ENCODE data around the gene TELO2.

Gene TELO2

DNA sequence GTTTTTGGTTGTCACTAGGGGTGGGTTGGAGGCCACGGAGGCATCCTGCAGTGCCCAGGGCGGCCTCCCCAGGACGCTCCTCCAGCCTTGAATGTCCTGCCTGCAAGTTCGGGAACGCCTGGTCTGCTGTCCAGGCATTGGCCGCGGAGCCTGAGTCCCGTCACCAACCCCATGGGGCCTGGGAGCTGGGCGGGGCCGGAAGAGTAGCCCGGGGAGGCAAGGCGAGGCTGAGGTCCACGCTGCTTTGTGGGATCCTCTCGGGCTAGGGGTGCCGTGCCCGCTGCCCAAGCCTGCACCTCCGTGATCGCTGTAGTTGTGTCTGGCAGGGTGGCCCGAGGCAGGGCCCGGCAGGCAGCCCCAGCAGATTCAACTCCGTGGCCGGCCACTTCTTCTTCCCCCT is 12.8 kb downstream of the TELO2 start:
- ATAC-seq = no peak
- TF ChIP-seq TCF4 (CRISPR knock-in tag; IDR thresholded peaks at IDR 0.05; ENCODE audit: borderline replicate concordance) (no peak), RARB (CRISPR knock-in tag; IDR thresholded peaks at IDR 0.05) (no peak), ZC3H10 (CRISPR knock-in tag; IDR thresholded peaks at IDR 0.05) (no peak), BACH2 (CRISPR knock-in tag; IDR thresholded peaks at IDR 0.05; ENCODE audit: borderline replicate concordance) (no peak), TOX (CRISPR knock-in tag; IDR thresholded peaks at IDR 0.05; ENCODE audit: borderline replicate concordance) (no peak), SNAI2 (CRISPR knock-in tag; IDR thresholded peaks at IDR 0.05) (no peak), ZFP30 (CRISPR knock-in tag; IDR thresholded peaks at IDR 0.05) (no peak), OSR1 (CRISPR knock-in tag; IDR thresholded peaks at IDR 0.05) (no peak), GLIS3 (CRISPR knock-in tag; IDR thresholded peaks at IDR 0.05) (no peak), POU6F1 (CRISPR knock-in tag; IDR thresholded peaks at IDR 0.05; ENCODE audit: borderline replicate concordance, low read depth) (no peak), PPARA (CRISPR knock-in tag; IDR thresholded peaks at IDR 0.05; ENCODE audit: borderline replicate concordance) (no peak), CSRNP3 (CRISPR knock-in tag; IDR thresholded peaks at IDR 0.05) (no peak), ZNF8 (CRISPR knock-in tag; IDR thresholded peaks at IDR 0.05) (no peak), ZNF70 (CRISPR knock-in tag; IDR thresholded peaks at IDR 0.05) (no peak)
- TF ChIP-seq, protein P1, sequence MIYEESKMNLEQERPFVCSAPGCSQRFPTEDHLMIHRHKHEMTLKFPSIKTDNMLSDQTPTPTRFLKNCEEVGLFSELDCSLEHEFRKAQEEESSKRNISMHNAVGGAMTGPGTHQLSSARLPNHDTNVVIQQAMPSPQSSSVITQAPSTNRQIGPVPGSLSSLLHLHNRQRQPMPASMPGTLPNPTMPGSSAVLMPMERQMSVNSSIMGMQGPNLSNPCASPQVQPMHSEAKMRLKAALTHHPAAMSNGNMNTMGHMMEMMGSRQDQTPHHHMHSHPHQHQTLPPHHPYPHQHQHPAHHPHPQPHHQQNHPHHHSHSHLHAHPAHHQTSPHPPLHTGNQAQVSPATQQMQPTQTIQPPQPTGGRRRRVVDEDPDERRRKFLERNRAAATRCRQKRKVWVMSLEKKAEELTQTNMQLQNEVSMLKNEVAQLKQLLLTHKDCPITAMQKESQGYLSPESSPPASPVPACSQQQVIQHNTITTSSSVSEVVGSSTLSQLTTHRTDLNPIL (CRISPR knock-in tag; IDR thresholded peaks at IDR 0.05; ENCODE audit: low read depth) = no peak

DNA sequence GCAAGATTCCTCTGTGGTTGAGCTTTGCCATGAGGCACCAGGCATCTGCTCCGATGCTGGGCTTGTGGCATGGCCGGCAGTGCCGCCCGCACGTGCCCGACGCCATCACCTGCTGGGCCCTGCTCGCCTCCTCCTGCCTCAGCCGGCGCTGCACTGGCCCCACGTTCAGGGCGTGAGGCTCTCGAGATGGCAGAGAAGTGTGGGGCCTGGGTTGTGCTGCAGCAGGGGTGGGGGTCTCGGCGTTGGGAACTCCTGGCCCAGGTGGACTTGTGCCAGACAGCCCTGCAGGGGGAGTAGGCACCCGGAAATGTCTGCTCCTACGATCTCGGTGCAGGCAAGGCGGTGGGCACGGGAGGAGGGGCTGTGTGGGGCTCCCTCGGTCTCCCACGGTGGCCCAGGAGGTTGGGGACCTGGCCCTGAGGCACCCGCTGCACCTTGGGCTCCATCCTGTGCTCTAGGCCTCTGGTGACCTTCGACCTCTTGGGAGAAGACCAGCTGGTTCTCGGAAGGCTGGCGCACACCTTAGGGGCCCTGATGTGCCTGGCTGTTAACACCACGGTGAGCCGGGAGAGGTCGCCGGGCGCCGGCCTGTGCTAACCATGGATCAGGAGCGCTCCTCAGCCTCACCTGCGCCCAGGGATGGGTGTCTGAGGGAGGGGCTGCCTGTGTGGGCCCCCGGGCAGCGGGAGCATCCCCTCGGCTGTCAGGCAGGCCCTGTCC is 13.5 kb downstream of the TELO2 start:
- TF ChIP-seq ZNF70 (CRISPR knock-in tag; IDR thresholded peaks at IDR 0.05) = no peak
- no peak for TF ChIP-seq ZFP30 (CRISPR knock-in tag; IDR thresholded peaks at IDR 0.05)
- no peak for TF ChIP-seq SNAI2 (CRISPR knock-in tag; IDR thresholded peaks at IDR 0.05)
- TF ChIP-seq ZNF8 (CRISPR knock-in tag; IDR thresholded peaks at IDR 0.05) = no peak
- no peak for TF ChIP-seq PPARA (CRISPR knock-in tag; IDR thresholded peaks at IDR 0.05; ENCODE audit: borderline replicate concordance)
- TF ChIP-seq ARNTL (CRISPR knock-in tag; IDR thresholded peaks at IDR 0.05; ENCODE audit: borderline replicate concordance, low read depth) = no peak
- TF ChIP-seq CSDC2 (CRISPR knock-in tag; IDR thresholded peaks at IDR 0.05) = no peak
- TF ChIP-seq POU6F1 (CRISPR knock-in tag; IDR thresholded peaks at IDR 0.05; ENCODE audit: borderline replicate concordance, low read depth) = no peak
- no peak for TF ChIP-seq ZFP3 (CRISPR knock-in tag; IDR thresholded peaks at IDR 0.05)
- TF ChIP-seq TCF4 (CRISPR knock-in tag; IDR thresholded peaks at IDR 0.05; ENCODE audit: borderline replicate concordance) = no peak
- TF ChIP-seq ISL1 (CRISPR knock-in tag; IDR thresholded peaks at IDR 0.05) = no peak
- TF ChIP-seq BACH2 (CRISPR knock-in tag; IDR thresholded peaks at IDR 0.05; ENCODE audit: borderline replicate concordance) = no peak
- TF ChIP-seq ZNF565 (CRISPR knock-in tag; conservative IDR thresholded peaks at IDR 0.05; ENCODE audit: low read depth) = no peak
- TF ChIP-seq, protein P1 (CRISPR knock-in tag; IDR thresholded peaks at IDR 0.05; ENCODE audit: low read depth) = no peak
- TF ChIP-seq GLIS3 (CRISPR knock-in tag; IDR thresholded peaks at IDR 0.05) = no peak
- TF ChIP-seq OSR1 (CRISPR knock-in tag; IDR thresholded peaks at IDR 0.05) = no peak
- no peak for TF ChIP-seq TSHZ2 (CRISPR knock-in tag; IDR thresholded peaks at IDR 0.05)
- no peak for TF ChIP-seq CSRNP3 (CRISPR knock-in tag; IDR thresholded peaks at IDR 0.05)
- no peak for ATAC-seq
